HG02973 (cell line): ENCODE data around the gene UAP1.
"Not testable (repeated sequence)": the region's sequence is repeated elsewhere in the genome, so short reads cannot be mapped to it uniquely, and the experiment has no call there.

Source experiments
- ATAC-seq: cut with Tn5 transposase; IDR thresholded peaks from one replicate; pipeline ENCODE4 v1.9.1; 2021; ENCODE audit warnings: moderate library complexity; ENCODE audit not compliant: unreplicated experiment

UAP1 gene

GRCh38 chr1:162564762-162565218 is 3.3 kb downstream of the UAP1 start:
- ATAC-seq, result no peak

GRCh38 chr1:162565460-162565859 is 3.9 kb downstream of the UAP1 start:
- no peak for ATAC-seq

GRCh38 chr1:162566870-162567269 is 5.3 kb downstream of the UAP1 start:
- ATAC-seq, result no peak

- ATAC-seq, result no peak
Measured at GRCh38 chr1:162568802-162569201, 7.3 kb downstream of the UAP1 start.

GRCh38 chr1:162570718-162571117 is 9.2 kb downstream of the UAP1 start:
- ATAC-seq, result no peak

GRCh38 chr1:162571121-162571520 is 9.6 kb downstream of the UAP1 start:
- ATAC-seq, result not testable (repeated sequence)

GRCh38 chr1:162571696-162572095 is 10.2 kb downstream of the UAP1 start:
- no peak for ATAC-seq

- no peak for ATAC-seq
Measured at GRCh38 chr1:162573136-162573535, 11.6 kb downstream of the UAP1 start.

- no peak for ATAC-seq
Measured at GRCh38 chr1:162578071-162578700, 16.7 kb downstream of the UAP1 start.

- ATAC-seq, result no peak
Measured at GRCh38 chr1:162578936-162579335, 17.4 kb downstream of the UAP1 start.

- ATAC-seq, result no peak
Measured at GRCh38 chr1:162580308-162580707, 18.8 kb downstream of the UAP1 start.

- ATAC-seq, result not testable (repeated sequence)
Measured at GRCh38 chr1:162582901-162583300, 21.4 kb downstream of the UAP1 start.

GRCh38 chr1:162585101-162585500 is 23.6 kb downstream of the UAP1 start:
- ATAC-seq, result not testable (repeated sequence)

GRCh38 chr1:162587347-162587746 is 25.8 kb downstream of the UAP1 start:
- ATAC-seq, result no peak

- no peak for ATAC-seq
Measured at GRCh38 chr1:162587761-162588260, 26.3 kb downstream of the UAP1 start.

GRCh38 chr1:162590101-162590500 is 28.6 kb downstream of the UAP1 start:
- no peak for ATAC-seq

- no peak for ATAC-seq
Measured at GRCh38 chr1:162590686-162591085, 29.2 kb downstream of the UAP1 start.

GRCh38 chr1:162596514-162597170 is 35.1 kb downstream of the UAP1 start:
- no peak for ATAC-seq

- ATAC-seq, result no peak
Measured at GRCh38 chr1:162599451-162599850, 37.9 kb downstream of the UAP1 start.

- not testable (repeated sequence) for ATAC-seq
Measured at GRCh38 chr1:162603117-162603516, 41.6 kb downstream of the UAP1 start.

GRCh38 chr1:162605225-162605927 is 43.9 kb downstream of the UAP1 start:
- ATAC-seq, result no peak

- ATAC-seq, result no peak
Measured at GRCh38 chr1:162609306-162609705, 47.8 kb downstream of the UAP1 start.
